Measurements from ENCODE around the gene PRKN. TPM values are rescaled to one million over a fixed set of nuclear protein-coding genes. Genes with fewer than 3 reads are reported as not detected.

Gene PRKN
- total RNA-seq, 1 donor from 2014 or later, result 4.9 TPM

GRCh38 chr6:161915456-161915964 is 812.1 kb downstream of the PRKN start:
- intact Hi-C loops (cut with DNase I), result no loop called here
- Histone ChIP-seq H3K4me3 (no peak overlapping the region), H3K36me3 (no peaks in the 10 kb centered on the region), H3K4me1 (no peaks in the 10 kb centered on the region), H3K9me3 (no peaks in the 10 kb centered on the region), H3K27ac (no peak overlapping the region), H3K27me3 (no peaks in the 10 kb centered on the region)
- DNase-seq (ENCODE audit: extremely low spot score in 2 of 2), result no peak
- TF ChIP-seq CTCF (IDR thresholded peaks at IDR 0.05) (no peak), POLR2AphosphoS5 (IDR thresholded peaks at IDR 0.05; ENCODE audit: insufficient read depth in 1 of 2, low read depth in 1 of 2) (no peak), POLR2A (IDR thresholded peaks at IDR 0.05) (no peak)

- H3K9me3 ChIP-seq, result no peaks in the 10 kb centered on the region
- H3K36me3 ChIP-seq, result no peaks in the 10 kb centered on the region
- H3K4me1 ChIP-seq, result no peaks in the 10 kb centered on the region
- no peak overlapping the region for H3K4me3 ChIP-seq
- H3K27me3 ChIP-seq, result no peaks in the 10 kb centered on the region
- no peak for DNase-seq (ENCODE audit: extremely low spot score in 2 of 2)
- no peak overlapping the region for H3K27ac ChIP-seq
- TF ChIP-seq CTCF (IDR thresholded peaks at IDR 0.05) (no peak), POLR2A (IDR thresholded peaks at IDR 0.05) (no peak), POLR2AphosphoS5 (IDR thresholded peaks at IDR 0.05; ENCODE audit: insufficient read depth in 1 of 2, low read depth in 1 of 2) (no peak)
- intact Hi-C loops (cut with DNase I), result no loop called here
Measured at GRCh38 chr6:161908872-161909271, 818.7 kb downstream of the PRKN start.

- no peak overlapping the region for H3K4me3 ChIP-seq
- H3K36me3 ChIP-seq, result no peaks in the 10 kb centered on the region
- H3K27ac ChIP-seq, result no peak overlapping the region
- TF ChIP-seq POLR2A (IDR thresholded peaks at IDR 0.05) (no peak), POLR2AphosphoS5 (IDR thresholded peaks at IDR 0.05; ENCODE audit: insufficient read depth in 1 of 2, low read depth in 1 of 2) (no peak)
- no peaks in the 10 kb centered on the region for H3K4me1 ChIP-seq
- no peaks in the 10 kb centered on the region for H3K9me3 ChIP-seq
- no peak for DNase-seq (ENCODE audit: extremely low spot score in 2 of 2)
- H3K27me3 ChIP-seq, result no peaks in the 10 kb centered on the region
- intact Hi-C loops (cut with DNase I), result no loop called here
Measured at GRCh38 chr6:161906571-161906970, 821.0 kb downstream of the PRKN start.

GRCh38 chr6:161903584-161904212 is 823.9 kb downstream of the PRKN start:
- intact Hi-C loops (cut with DNase I), result no loop called here
- H3K27me3 ChIP-seq, result no peaks in the 10 kb centered on the region
- TF ChIP-seq POLR2AphosphoS5 (IDR thresholded peaks at IDR 0.05; ENCODE audit: insufficient read depth in 1 of 2, low read depth in 1 of 2) (no peak), POLR2A (IDR thresholded peaks at IDR 0.05) (no peak), CTCF (IDR thresholded peaks at IDR 0.05) (no peak)

GRCh38 chr6:161901740-161902426 is 825.7 kb downstream of the PRKN start:
- Histone ChIP-seq H3K4me1 (no peaks in the 10 kb centered on the region), H3K27ac (no peak overlapping the region), H3K9me3 (no peaks in the 10 kb centered on the region), H3K27me3 (no peaks in the 10 kb centered on the region), H3K4me3 (no peak overlapping the region), H3K36me3 (no peaks in the 10 kb centered on the region)
- TF ChIP-seq POLR2AphosphoS5 (IDR thresholded peaks at IDR 0.05; ENCODE audit: insufficient read depth in 1 of 2, low read depth in 1 of 2), result no peak
- intact Hi-C loops (cut with DNase I), result no loop called here
- DNase-seq (ENCODE audit: extremely low spot score in 2 of 2), result no peak

More at GRCh38 chr6:161903584-161904212, 823.9 kb downstream of the PRKN start:
- H3K27ac ChIP-seq, result no peak overlapping the region
- no peaks in the 10 kb centered on the region for H3K4me1 ChIP-seq
- H3K9me3 ChIP-seq, result no peaks in the 10 kb centered on the region
- H3K4me3 ChIP-seq, result no peak overlapping the region
- DNase-seq (ENCODE audit: extremely low spot score in 2 of 2), result no peak
- no peaks in the 10 kb centered on the region for H3K36me3 ChIP-seq

- TF ChIP-seq POLR2A (IDR thresholded peaks at IDR 0.05) (no peak), POLR2AphosphoS5 (IDR thresholded peaks at IDR 0.05; ENCODE audit: insufficient read depth in 1 of 2, low read depth in 1 of 2) (no peak), CTCF (IDR thresholded peaks at IDR 0.05) (no peak)
- Histone ChIP-seq H3K27ac (no peak overlapping the region), H3K4me1 (peaks cover 9% of the 10 kb centered on the region), H3K36me3 (no peaks in the 10 kb centered on the region), H3K27me3 (no peaks in the 10 kb centered on the region), H3K4me3 (no peak overlapping the region), H3K9me3 (no peaks in the 10 kb centered on the region)
- DNase-seq (ENCODE audit: extremely low spot score in 2 of 2), result no peak
- intact Hi-C loops (cut with DNase I), result no loop called here
Measured at GRCh38 chr6:161894436-161894835, 833.1 kb downstream of the PRKN start.
